ENCODE results near the gene KCNJ10.

Gene KCNJ10

GRCh38 chr1:159953536-159954515 is 116.1 kb downstream of the KCNJ10 start, which contains the start of gene SLAMF9:
Gene SLAMF9, minus strand, starts transcription at chr1:159954237. Its CDS starts 100 bp downstream, at chr1:159954137.
- H3K27ac Mint-ChIP-seq: no peak within 1 kb of the TSS

GRCh38 chr1:159952932-159953331 is 117.0 kb downstream of the KCNJ10 start:
- no peak overlapping the region for H3K4me3 Mint-ChIP-seq
- DNase-seq: no peak
- no peaks in the 10 kb centered on the region for H3K36me3 Mint-ChIP-seq
- H3K4me1 Mint-ChIP-seq: no peaks in the 10 kb centered on the region
- no peaks in the 10 kb centered on the region for H3K9me3 Mint-ChIP-seq
- no peak overlapping the region for H3K27ac Mint-ChIP-seq
- H3K27me3 Mint-ChIP-seq: peaks cover 53% of the 10 kb centered on the region
- CTCF ChIA-PET: interaction anchor here (0.8 to 6.2 kb wide), 3 partner anchors 13 to 54 kb away, joined by 3 to 31 read pairs (median 5); no protein-coding TSS in a partner anchor

More at GRCh38 chr1:159953536-159954515, 116.1 kb downstream of the KCNJ10 start, which contains the start of gene SLAMF9:
- DNase-seq: no peak
- H3K36me3 Mint-ChIP-seq: no peaks in the 10 kb centered on the region
- H3K9me3 Mint-ChIP-seq: no peaks in the 10 kb centered on the region
- peaks cover 51% of the 10 kb centered on the region for H3K27me3 Mint-ChIP-seq
- CTCF ChIA-PET: interaction anchor here (2.1 to 6.2 kb wide), 2 partner anchors 53 to 62 kb away, joined by 6 to 31 read pairs; no protein-coding TSS in a partner anchor
- H3K4me1 Mint-ChIP-seq: no peaks in the 10 kb centered on the region
- H3K4me3 Mint-ChIP-seq: no peak within 1 kb of the TSS

GRCh38 chr1:159951551-159951950 is 118.4 kb downstream of the KCNJ10 start:
- no peak overlapping the region for H3K4me3 Mint-ChIP-seq
- H3K36me3 Mint-ChIP-seq: no peaks in the 10 kb centered on the region
- H3K27ac Mint-ChIP-seq: no peak overlapping the region
- no peak for DNase-seq
- CTCF ChIA-PET: interaction anchor here (6.2 kb wide), 1 partner anchor 55 kb away, joined by 31 read pairs; no protein-coding TSS in a partner anchor
- H3K9me3 Mint-ChIP-seq: no peaks in the 10 kb centered on the region
- H3K27me3 Mint-ChIP-seq: peaks cover 64% of the 10 kb centered on the region
- H3K4me1 Mint-ChIP-seq: no peaks in the 10 kb centered on the region

GRCh38 chr1:159951016-159951415 is 118.9 kb downstream of the KCNJ10 start:
- Mint-ChIP-seq H3K4me1 (peaks cover under 1% of the 10 kb centered on the region), H3K4me3 (no peak overlapping the region), H3K36me3 (no peaks in the 10 kb centered on the region), H3K27ac (no peak overlapping the region), H3K9me3 (no peaks in the 10 kb centered on the region), H3K27me3 (peaks cover 65% of the 10 kb centered on the region)
- DNase-seq: no peak
- CTCF ChIA-PET: interaction anchor here (6.2 kb wide), 1 partner anchor 56 kb away, joined by 31 read pairs; no protein-coding TSS in a partner anchor

- peaks cover 75% of the 10 kb centered on the region for H3K27me3 Mint-ChIP-seq
- H3K4me3 Mint-ChIP-seq: no peak overlapping the region
- no peaks in the 10 kb centered on the region for H3K36me3 Mint-ChIP-seq
- H3K27ac Mint-ChIP-seq: no peak overlapping the region
- CTCF ChIA-PET: interaction anchor here (0.7 kb wide), 1 partner anchor 58 kb away, joined by 4 read pairs; no protein-coding TSS in a partner anchor
- H3K4me1 Mint-ChIP-seq: peaks cover 7% of the 10 kb centered on the region
- no peaks in the 10 kb centered on the region for H3K9me3 Mint-ChIP-seq
- no peak for DNase-seq
Measured at GRCh38 chr1:159949981-159950381, 120.0 kb downstream of the KCNJ10 start.

GRCh38 chr1:159949123-159949522 is 120.8 kb downstream of the KCNJ10 start:
- H3K27me3 Mint-ChIP-seq: peaks cover 80% of the 10 kb centered on the region
- H3K4me1 Mint-ChIP-seq: peaks cover 11% of the 10 kb centered on the region
- H3K27ac Mint-ChIP-seq: no peak overlapping the region
- no peaks in the 10 kb centered on the region for H3K9me3 Mint-ChIP-seq
- DNase-seq: no peak
- no peaks in the 10 kb centered on the region for H3K36me3 Mint-ChIP-seq
- H3K4me3 Mint-ChIP-seq: no peak overlapping the region
- CTCF ChIA-PET: interaction anchor here (0.7 kb wide), 1 partner anchor 58 kb away, joined by 4 read pairs; no protein-coding TSS in a partner anchor
